HG03575 (cell line): ENCODE measurements around the gene ADGRE3.
"Not testable (repeated sequence)": the region's sequence is repeated elsewhere in the genome, so short reads cannot be mapped to it uniquely, and the experiment has no call there.

Experiments
- ATAC-seq: cut with Tn5 transposase; IDR thresholded peaks from one replicate; pipeline ENCODE4 v1.9.1; 2021; ENCODE audit not compliant: unreplicated experiment, insufficient number of reproducible peaks, low FRiP score; ENCODE audit errors: extremely low read depth

The ADGRE3 gene

DNA sequence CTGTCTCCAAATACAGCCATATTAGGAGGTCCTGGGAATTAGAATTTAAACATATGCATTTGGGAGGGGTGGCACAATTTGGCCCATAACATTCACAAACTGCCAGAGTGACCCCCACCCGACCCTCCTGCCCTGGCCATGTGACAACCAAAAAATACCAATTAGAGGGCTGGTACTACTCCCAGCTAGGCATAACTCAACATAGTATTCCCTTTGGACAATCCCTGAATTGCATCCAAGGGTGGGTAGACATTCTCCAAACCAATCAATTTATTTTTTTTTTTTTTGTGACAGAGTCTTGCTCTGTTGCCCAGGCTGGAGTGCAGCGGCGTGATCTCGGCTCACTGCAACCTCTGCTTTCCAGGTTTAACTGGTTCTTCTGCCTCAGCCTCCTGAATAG lies 62.0 kb downstream of the ADGRE3 start:
- ATAC-seq = no peak

DNA sequence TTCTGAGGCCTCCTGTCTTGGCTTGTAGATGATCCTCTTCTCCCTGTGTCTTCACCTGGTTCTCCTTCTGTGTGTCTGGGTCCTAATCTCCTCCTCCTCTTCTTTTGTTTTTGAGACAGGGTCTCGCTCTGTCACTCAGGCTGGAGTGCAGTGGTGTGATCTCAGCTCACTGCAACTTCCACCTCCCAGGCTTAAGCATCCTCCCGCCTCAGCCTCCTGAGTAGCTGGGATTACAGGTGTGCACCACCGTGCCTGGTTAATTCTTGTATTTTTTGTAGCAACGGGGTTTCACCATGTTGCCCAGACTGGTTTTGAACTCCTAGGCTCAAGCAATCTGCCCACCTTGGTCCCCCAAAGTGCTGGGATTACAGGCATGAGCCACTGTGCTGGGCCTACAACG lies 62.4 kb downstream of the ADGRE3 start:
- ATAC-seq = not testable (repeated sequence)

DNA sequence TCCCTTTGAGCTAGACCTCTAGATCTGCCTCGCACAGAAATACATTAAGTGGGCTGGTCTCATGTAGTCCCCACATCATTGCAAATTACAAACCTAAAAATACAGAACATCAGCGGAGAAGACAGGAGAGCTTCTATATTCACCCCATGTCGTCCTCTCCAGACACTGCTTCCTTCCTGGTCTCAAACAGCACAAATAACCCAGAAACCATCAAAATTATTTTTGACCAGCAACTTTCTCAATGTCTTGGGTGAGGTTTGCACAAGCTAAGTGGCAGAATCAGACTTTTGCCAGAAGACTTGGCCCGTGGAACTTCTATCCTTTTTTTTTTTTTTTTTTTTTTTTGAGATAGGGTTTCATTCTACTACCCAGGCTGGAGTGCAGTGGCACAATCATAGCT lies 63.6 kb downstream of the ADGRE3 start:
- ATAC-seq = no peak

DNA sequence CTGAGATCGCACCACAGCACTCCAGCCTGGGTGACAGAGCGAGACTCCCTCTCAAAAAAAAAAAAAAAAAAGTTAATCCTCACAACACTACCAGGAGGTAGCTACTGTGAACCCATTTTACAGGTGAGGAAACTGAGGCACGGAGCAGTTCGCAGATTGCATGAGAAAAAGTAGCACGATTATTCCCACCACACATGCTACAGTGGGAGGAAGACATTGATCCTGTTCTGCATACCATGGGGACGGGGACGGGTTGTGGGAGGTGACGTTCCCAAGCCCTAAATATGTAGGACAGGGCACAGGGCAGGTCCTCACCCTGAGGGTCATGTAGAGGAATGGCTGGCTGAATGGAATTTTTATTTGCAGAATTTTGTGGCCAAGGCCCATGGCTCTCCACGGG lies 68.0 kb downstream of the ADGRE3 start:
- no peak for ATAC-seq

DNA sequence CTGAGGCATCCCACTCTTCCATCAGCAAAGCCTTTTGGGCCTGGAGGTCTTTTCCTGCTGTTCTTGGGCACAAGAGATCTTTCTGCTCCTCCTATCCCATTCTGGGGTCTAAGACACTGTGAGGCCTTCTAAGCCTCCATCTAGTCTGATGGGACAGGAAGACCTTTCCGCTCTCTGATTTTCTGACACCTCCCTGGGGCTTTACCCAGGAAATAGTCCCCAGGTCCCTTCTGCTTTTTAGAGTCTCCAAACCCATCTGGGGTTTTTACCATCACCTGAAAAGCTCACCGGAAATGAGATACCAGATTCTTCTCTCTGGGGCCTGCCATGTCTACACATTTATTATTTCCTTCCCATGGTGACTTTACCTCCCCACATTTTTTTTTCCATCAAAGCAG lies 70.7 kb downstream of the ADGRE3 start:
- no peak for ATAC-seq

DNA sequence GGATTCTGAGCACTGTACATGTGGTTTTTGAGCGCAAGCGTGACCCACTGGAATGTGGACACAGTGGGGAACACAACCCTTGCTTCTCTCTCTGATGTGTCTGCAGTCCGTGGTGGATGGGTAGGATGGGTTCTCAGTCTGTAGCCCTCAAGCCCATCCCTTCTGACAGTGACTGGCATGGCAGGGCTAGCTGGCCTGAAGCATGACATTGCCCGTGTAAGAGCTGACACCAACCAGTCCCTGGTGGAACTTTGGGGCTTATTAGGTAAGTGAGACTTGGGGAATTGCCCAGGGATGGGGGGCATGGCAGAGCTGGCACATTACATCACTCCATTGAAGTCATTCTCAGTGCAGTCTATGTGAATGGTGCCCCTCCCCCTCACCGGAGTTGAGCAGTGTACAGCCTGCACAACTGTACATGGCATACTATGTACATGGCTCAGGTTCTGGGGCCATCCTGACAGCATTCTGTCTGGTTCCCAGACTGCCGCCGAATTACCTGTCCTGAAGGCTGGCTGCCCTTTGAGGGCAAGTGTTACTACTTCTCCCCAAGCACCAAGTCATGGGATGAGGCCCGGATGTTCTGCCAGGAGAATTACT lies 75.0 kb downstream of the ADGRE3 start:
- no peak for ATAC-seq

DNA sequence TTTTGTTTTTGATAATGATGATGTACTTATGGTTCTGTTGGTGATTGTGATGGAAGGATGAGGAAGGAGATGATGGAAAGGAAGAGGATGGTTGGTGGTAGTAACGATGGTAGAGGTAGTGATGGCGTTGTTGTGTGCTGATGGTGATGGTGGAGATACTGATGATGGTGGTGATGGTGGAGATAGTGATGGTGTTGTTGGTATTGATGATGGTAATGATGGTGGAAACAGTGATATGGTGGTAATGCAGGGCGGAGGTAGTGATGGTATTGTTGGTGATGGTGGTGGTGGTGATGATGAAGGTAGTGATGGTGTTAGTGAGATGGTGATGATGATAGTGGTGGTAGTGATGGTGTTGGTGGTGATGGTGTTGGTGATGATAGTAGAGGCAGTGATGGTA lies 79.1 kb downstream of the ADGRE3 start:
- no peak for ATAC-seq

DNA sequence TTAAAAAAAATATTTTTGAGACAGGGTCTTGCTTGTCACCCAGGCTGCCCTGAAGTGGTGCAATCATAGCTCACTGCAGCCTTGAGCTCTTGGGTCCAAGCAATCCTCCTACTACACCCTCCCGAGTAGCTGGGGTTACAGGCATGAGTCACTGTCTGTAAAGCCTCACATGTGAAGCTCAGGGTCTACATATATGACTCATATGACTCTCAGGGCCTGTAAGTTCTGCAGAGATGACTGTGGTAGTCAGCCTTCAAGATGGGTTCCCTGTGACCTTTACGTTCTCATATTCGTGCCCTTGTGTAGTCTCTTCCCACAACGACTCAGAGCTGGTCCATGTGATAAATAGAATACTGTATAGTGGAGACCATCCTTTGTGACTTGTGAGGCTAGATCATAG lies 85.2 kb downstream of the ADGRE3 start:
- not testable (repeated sequence) for ATAC-seq

DNA sequence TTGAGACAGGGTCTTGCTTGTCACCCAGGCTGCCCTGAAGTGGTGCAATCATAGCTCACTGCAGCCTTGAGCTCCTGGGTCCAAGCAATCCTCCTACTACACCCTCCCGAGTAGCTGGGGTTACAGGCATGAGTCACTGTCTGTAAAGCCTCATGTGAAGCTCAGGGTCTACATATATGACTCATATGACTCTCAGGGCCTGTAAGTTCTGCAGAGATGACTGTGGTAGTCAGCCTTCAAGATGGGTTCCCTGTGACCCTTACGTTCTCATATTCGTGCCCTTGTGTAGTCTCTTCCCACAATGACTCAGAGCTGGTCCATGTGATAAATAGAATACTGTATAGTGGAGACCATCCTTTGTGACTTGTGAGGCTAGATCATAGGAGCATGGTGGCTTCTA lies 89.5 kb downstream of the ADGRE3 start:
- peak; percentile 57 for ATAC-seq

DNA sequence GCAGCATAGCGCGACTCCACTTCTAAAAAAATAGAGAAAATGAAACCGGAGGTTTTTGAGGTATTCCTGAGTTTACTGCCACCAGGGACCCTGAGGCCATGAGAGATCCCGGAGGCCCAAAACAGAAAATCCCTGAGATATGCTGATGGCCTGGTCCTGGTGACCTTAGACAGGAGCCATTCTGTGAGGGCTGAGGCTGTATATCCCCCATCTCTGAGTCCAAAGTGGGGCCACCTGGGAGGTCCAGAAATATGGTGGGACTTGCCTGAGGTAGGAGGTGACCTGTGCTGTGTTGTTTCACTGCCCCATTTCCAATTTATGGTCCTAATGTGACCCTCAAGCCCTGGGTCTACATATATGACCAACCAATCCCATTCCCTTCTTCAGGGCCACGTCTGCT lies 90.3 kb downstream of the ADGRE3 start:
- ATAC-seq = not testable (repeated sequence)

DNA sequence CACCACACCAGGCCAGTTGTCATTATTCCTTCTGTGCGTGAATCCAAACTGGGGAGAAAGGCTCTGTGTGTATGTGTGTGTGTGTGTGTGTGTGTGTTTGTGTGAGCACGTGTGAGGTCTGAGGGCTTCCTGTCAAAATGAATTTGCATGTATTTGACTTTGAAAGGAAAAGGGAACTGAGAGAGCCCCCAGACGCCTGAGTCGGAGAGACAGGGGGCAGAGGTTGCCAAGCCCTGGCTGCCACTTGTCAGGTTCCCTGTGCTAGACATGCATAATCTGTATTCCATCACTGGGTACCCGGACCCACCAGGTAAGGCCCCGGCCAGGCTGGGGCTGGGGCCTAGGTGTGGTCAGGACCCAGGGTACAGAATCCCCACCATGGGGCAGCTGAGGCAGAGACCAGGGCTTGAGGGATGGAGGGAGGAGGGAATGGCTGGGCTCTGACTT lies 91.7 kb downstream of the ADGRE3 start, which contains the start of gene CLEC17A:
CLEC17A (plus strand) TSS at position 191 of the 447 bp plus-strand sequence; CDS start at position 268, 77 bp downstream.
- ATAC-seq = no peak

DNA sequence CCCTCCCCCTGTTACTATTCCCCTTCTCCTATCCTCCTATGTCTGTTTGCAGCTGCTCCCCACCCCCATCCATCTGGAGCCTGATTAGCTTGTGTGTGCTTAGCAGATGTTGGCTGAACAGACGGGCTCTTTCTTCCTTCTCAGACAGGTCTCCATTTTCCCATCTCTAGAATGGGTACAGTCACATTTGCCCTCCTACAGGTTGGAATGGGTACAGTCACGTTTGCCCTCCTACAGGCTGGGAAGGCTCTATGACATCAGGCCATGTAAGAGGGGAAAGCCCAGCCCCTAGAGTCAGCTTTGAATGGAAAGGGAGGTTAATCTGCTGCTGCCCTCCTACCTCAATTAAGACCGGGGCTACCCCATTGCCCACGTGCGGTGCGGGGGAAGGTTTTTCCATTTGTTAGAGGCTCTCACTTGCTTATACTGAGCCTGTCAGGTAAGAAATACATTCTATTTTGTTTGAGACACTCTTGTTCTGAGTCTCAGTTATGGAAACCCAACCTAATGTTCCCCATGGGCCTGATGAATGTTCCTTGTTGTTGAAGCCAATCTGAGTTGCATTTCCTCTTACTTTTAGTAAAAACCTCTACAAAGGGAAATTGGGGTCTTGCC lies 93.9 kb downstream of the ADGRE3 start:
- no peak for ATAC-seq

DNA sequence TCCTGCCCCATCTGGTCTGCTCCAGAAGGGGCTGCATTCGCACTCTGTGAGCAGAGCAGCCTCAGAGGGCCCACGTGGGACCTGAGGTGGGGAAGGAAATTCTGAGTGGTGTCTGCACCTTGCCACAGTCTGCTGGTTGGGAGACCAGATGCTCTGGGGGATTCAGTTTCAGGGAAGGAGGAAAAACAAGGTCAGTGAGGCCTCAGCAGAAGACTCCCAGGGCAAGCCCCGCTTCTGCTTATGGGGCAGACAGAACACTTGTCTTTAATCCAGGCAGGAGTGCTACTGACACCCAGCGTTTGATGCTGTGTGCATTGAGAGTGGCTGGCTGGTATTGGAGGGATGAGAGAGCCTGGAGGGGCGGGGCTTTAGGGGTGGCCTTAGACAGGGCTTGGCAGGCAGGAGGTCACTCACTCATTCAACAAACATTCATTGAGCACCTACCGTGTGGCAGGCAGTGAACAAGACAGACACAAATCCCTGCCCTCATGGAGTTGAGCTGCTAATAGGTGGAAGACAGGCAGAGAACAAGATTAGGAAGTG lies 96.7 kb downstream of the ADGRE3 start:
- no peak for ATAC-seq

DNA sequence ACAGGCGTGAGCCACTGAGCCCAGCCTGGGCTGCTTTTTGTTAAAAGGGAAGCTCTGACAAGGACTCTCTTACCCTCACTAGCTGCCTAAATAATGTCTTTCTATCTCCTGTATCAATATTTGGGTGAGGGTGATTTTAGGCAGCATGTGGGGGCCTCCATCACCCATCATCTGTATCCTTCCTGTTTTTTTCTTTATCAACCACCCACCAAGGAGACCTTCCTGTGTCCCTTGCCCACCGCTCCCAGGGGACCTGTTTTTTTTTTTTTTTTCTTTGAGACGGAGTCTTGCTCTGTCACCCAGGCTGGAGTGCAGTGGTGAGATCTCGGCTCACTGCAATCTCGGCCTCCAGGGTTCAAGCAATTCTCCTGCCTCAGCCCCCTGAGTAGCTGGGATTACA lies 97.4 kb downstream of the ADGRE3 start:
- ATAC-seq = no peak

DNA sequence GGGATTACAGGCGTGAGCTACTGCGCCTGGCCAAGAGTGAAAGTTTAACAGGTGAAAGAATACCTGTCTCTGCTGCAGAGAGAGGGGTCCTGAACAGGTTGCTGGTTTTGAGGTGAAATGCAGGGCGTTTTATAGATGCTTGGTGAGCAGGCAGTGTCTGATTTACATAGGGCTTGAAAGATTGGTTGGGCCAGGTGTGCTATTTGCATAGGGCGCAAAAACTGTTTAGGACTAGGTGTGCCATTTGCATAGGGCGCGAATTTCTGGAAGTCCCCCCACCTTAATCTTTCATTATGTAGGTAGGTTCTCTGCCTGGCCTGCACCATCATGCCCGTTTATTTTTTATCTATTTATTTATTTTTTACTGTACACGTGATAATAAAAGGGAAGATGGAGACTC lies 98.3 kb downstream of the ADGRE3 start:
- ATAC-seq = no peak

DNA sequence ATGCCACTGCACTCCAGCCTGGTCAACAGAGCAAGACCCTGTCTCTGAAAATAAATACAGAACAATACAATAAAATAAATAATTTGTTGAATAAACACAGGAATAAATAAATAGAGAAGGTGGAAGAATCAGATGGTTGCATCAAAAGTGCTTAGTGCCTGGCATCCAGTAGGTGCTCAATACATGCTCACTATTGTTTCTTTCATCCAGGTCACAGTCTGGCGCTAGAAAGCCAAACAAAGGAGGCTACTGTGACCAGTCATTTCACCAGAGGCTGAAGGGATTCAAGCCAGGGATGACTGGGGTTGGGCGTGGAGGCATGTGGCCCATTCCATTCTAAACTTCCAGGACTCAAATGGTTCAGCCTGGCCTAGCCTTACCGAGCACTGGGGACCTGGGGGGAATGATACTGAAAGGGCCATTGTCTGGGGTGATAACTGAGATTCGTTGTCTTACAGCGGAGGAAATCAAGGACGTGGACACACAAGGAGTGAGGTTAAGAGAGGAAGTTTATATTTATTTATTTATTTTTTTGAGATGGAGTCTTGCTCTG lies 99.1 kb downstream of the ADGRE3 start:
- no peak for ATAC-seq

DNA sequence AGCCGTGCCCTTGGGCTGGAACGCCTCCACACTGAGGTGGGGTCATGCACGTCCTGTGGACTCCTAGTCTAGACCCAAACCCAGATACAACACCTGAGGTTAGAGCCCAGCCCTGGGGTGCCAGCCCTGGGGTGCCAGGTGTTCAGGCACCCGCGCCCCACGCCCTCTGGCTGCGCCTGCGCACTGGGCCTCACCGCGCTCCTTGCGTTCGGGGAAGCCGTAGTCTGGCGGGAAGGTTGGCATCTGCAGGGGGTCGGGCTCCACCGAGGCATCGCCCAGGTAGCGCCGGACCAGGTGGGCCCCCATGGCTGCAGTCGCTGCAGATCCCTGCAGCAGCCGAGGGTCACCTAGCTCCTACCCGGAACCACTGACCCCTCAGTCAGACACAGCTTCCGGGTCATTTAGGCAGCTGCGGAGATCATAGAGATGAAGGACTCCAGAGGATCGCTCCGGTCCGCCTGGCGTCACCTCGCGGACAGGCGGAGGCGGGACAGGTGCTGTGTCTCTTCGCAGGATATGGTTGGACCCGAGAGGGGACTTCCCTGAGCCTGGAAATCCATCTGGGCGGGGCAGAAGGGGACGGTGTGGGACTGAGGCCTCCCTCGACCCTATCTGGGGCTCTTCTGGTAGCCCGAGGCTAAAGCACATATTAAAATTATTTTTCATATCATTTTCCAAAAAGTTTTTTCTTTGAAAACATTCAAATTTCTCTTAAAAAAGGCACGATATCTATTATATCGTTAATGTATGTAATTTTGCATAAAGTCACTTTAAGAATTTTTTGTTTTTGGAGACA lies 102.8 kb downstream of the ADGRE3 start, which contains the start of gene NDUFB7:
NDUFB7 (minus strand) TSS at position 372 of the 796 bp plus-strand sequence; CDS start at position 306, 66 bp downstream.
- peak; percentile 50 for ATAC-seq

DNA sequence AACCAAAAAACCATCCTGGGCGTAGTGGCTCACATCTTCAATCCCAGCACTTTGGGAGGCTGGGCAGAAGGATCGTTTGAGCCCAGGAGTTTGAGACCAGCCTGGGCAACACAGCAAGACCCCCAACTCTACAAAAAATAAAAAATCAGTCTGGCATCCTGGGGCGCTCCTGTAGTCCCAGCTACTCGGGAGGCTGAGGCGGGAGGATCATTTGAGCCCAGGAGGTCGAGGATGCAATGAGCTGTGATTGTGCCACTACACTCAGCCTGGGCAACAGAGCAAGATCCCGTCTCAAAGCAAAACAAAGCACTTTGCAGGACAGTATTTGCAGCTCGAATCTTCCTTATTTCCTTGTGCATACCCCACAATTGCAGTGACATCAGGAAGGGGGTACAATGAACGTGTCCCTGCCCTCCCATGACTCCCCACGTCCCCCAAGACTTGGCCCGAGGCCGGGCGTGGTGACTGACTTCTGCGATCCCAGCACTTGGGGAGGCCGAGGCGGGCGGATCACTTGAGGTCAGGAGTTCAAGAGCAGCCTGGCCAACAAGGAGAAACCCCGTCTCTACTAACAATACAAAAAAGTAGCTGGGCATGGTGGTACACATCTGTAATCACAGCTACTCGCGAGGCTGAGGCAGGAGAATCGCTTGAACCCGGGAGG lies 103.6 kb downstream of the ADGRE3 start:
- no peak for ATAC-seq
